GM12874 (cell line): ENCODE data around the gene FXYD4.

Experiments
- CTCF ChIP-seq: IDR thresholded peaks from 2 replicates; pipeline ENCODE4 v1.5.1; 2011; ENCODE audit warnings: low read depth, mild to moderate bottlenecking, control low read depth, low read length, moderate library complexity; ENCODE audit not compliant: insufficient read depth

FXYD4 gene

GRCh38 chr10:43342279-43343125, 28.9 kb upstream of the FXYD4 start:
- TF ChIP-seq CTCF: no peak

GRCh38 chr10:43343126-43343525, 28.3 kb upstream of the FXYD4 start:
- no peak for TF ChIP-seq CTCF

- TF ChIP-seq CTCF: no peak
Measured at GRCh38 chr10:43344051-43344450, 27.4 kb upstream of the FXYD4 start.

- TF ChIP-seq CTCF: no peak
Measured at GRCh38 chr10:43347997-43348396, 23.4 kb upstream of the FXYD4 start.

GRCh38 chr10:43348511-43349312, 22.7 kb upstream of the FXYD4 start:
- TF ChIP-seq CTCF: peak; percentile 91

GRCh38 chr10:43350156-43350555, 21.3 kb upstream of the FXYD4 start:
- TF ChIP-seq CTCF: no peak

- no peak for TF ChIP-seq CTCF
Measured at GRCh38 chr10:43350686-43351085, 20.8 kb upstream of the FXYD4 start.
